Measurements from ENCODE around the gene SPINDOC. TPM values are rescaled to one million over a fixed set of nuclear protein-coding genes. Genes with fewer than 3 reads are reported as not detected.

SPINDOC gene
- total and polyA plus RNA-seq, 9 donors, result 5.4 to 22.7 (median 15.8) TPM

DNA sequence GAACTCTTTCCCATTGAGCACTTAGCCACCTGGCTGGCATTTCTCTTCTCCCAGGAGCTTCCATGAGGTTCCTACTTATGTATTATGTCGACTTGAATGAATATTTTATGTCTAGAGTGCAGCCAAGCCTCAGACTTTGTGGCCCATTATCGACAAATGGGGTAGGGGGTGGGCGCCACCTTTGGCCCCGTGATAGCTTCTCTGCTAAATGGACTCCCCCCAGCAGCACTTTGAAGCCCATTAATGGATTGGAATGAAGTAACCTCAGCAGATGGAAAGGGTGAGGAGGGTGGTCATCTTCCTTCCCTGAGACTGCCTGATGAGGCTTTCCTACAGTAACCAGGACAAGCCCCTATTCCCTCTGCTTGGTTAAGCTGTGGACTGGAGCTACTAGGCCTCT lies 31.6 kb downstream of the SPINDOC start:
- Histone ChIP-seq H3K9me3 (no peaks in the 10 kb centered on the region), H3K4me1 (ENCODE audit: insufficient read depth) (peaks cover 11% of the 10 kb centered on the region), H3K36me3 (no peaks in the 10 kb centered on the region), H3K4me3 (no peak overlapping the region), H3K27ac (no peak overlapping the region), H3K27me3 (no peaks in the 10 kb centered on the region)
- no peak for DNase-seq
- WGBS, 3 donors, result 90 to 91% (median 91%) methylated on average over 4 of the region's 4 CpGs
- intact Hi-C loops (cut with DNase I), result no loop called here
- TF ChIP-seq CTCF (IDR thresholded peaks at IDR 0.05) (no peak), POLR2A (IDR thresholded peaks at IDR 0.05) (no peak), EP300 (IDR thresholded peaks at IDR 0.05) (no peak)

GRCh38 chr11:63845303-63845702 lies 32.0 kb downstream of the SPINDOC start:
- peaks cover 10% of the 10 kb centered on the region for H3K4me1 ChIP-seq (ENCODE audit: insufficient read depth)

GRCh38 chr11:63845911-63846310 lies 32.7 kb downstream of the SPINDOC start:
- WGBS, 3 donors, result 86 to 91% (median 88%) methylated on average over 7 of the region's 7 CpGs
- TF ChIP-seq EP300 (IDR thresholded peaks at IDR 0.05) (no peak), CTCF (IDR thresholded peaks at IDR 0.05) (no peak), POLR2A (IDR thresholded peaks at IDR 0.05) (no peak)
- DNase-seq, result no peak

More at GRCh38 chr11:63845303-63845702, 32.0 kb downstream of the SPINDOC start:
- Histone ChIP-seq H3K27ac (no peak overlapping the region), H3K36me3 (no peaks in the 10 kb centered on the region), H3K4me3 (no peak overlapping the region), H3K9me3 (no peaks in the 10 kb centered on the region), H3K27me3 (no peaks in the 10 kb centered on the region)
- no peak for TF ChIP-seq EP300 (IDR thresholded peaks at IDR 0.05)
- TF ChIP-seq CTCF (IDR thresholded peaks at IDR 0.05), result no peak
- no peak for TF ChIP-seq POLR2A (IDR thresholded peaks at IDR 0.05)
- intact Hi-C loops (cut with DNase I), result no loop called here
- no peak for DNase-seq
- WGBS, 3 donors, result 38 to 43% (median 43%) methylated on average over 2 of the region's 2 CpGs

DNA sequence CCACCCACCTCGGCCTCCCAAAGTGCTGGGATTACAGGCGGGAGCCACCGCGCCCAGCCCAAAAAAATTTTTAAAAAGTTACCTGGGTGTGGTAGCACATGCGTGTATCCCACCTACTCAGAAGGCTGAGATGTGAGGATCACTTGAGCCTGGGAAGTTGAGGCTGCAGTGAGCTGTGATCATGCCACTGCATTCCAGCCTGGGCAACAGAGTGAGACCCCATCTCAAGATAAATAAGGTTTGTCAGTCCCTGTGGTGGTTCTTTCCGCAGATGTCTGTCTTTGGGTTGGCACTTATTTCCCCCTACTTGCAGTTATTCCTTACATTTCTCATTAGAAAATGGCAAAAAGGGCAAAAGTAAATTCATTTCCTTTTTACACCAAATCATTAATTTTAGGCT lies 33.6 kb downstream of the SPINDOC start:
- intact Hi-C loops (cut with DNase I), result no loop called here
- Histone ChIP-seq H3K4me1 (ENCODE audit: insufficient read depth) (no peaks in the 10 kb centered on the region), H3K4me3 (no peak overlapping the region), H3K27ac (no peak overlapping the region), H3K27me3 (no peaks in the 10 kb centered on the region), H3K36me3 (no peaks in the 10 kb centered on the region), H3K9me3 (no peaks in the 10 kb centered on the region)
- TF ChIP-seq EP300 (IDR thresholded peaks at IDR 0.05) (no peak), POLR2A (IDR thresholded peaks at IDR 0.05) (no peak), CTCF (IDR thresholded peaks at IDR 0.05) (no peak)
- no peak for DNase-seq
- WGBS, 3 donors, result 91 to 96% (median 96%) methylated on average over 6 of the region's 6 CpGs

More at GRCh38 chr11:63845911-63846310, 32.7 kb downstream of the SPINDOC start:
- Histone ChIP-seq H3K9me3 (no peaks in the 10 kb centered on the region), H3K27me3 (no peaks in the 10 kb centered on the region), H3K36me3 (no peaks in the 10 kb centered on the region), H3K4me1 (ENCODE audit: insufficient read depth) (peaks cover 5% of the 10 kb centered on the region), H3K27ac (no peak overlapping the region), H3K4me3 (no peak overlapping the region)
- intact Hi-C loops (cut with DNase I), result no loop called here
